ENCODE measurements around the gene TSPAN5.

The TSPAN5 gene

GRCh38 chr4:98505992-98506391 lies 152.4 kb downstream of the TSPAN5 start:
- no peak for TF ChIP-seq CTCF (IDR thresholded peaks at IDR 0.05; ENCODE audit: insufficient read depth, low read length, poor library complexity, severe bottlenecking)
- no peak overlapping the region for H3K4me3 ChIP-seq (replicated peaks; ENCODE audit: low read depth, low read length)
- no peak for DNase-seq (ENCODE audit: extremely low read depth, insufficient read length)
- H3K36me3 ChIP-seq (ENCODE audit: control insufficient read depth, insufficient read depth, low read length): no peaks in the 10 kb centered on the region
- no peaks in the 10 kb centered on the region for H3K27me3 ChIP-seq (replicated peaks; ENCODE audit: control insufficient read depth, insufficient read depth, low read length)

- Histone ChIP-seq H3K4me3 (replicated peaks; ENCODE audit: low read depth, low read length) (no peak overlapping the region), H3K36me3 (ENCODE audit: control insufficient read depth, insufficient read depth, low read length) (no peaks in the 10 kb centered on the region), H3K27me3 (replicated peaks; ENCODE audit: control insufficient read depth, insufficient read depth, low read length) (no peaks in the 10 kb centered on the region)
- no peak for TF ChIP-seq CTCF (IDR thresholded peaks at IDR 0.05; ENCODE audit: insufficient read depth, low read length, poor library complexity, severe bottlenecking)
- no peak for DNase-seq (ENCODE audit: extremely low read depth, insufficient read length)
Observed at GRCh38 chr4:98504091-98504490, 154.3 kb downstream of the TSPAN5 start.

GRCh38 chr4:98503676-98504075 lies 154.7 kb downstream of the TSPAN5 start:
- TF ChIP-seq CTCF (IDR thresholded peaks at IDR 0.05; ENCODE audit: insufficient read depth, low read length, poor library complexity, severe bottlenecking): no peak
- no peak for DNase-seq (ENCODE audit: extremely low read depth, insufficient read length)
- H3K4me3 ChIP-seq (replicated peaks; ENCODE audit: low read depth, low read length): no peak overlapping the region
- H3K27me3 ChIP-seq (replicated peaks; ENCODE audit: control insufficient read depth, insufficient read depth, low read length): no peaks in the 10 kb centered on the region
- no peaks in the 10 kb centered on the region for H3K36me3 ChIP-seq (ENCODE audit: control insufficient read depth, insufficient read depth, low read length)

GRCh38 chr4:98502624-98503023 lies 155.8 kb downstream of the TSPAN5 start:
- Histone ChIP-seq H3K36me3 (ENCODE audit: control insufficient read depth, insufficient read depth, low read length) (no peaks in the 10 kb centered on the region), H3K4me3 (replicated peaks; ENCODE audit: low read depth, low read length) (no peak overlapping the region), H3K27me3 (replicated peaks; ENCODE audit: control insufficient read depth, insufficient read depth, low read length) (no peaks in the 10 kb centered on the region)
- DNase-seq (ENCODE audit: extremely low read depth, insufficient read length): no peak
- TF ChIP-seq CTCF (IDR thresholded peaks at IDR 0.05; ENCODE audit: insufficient read depth, low read length, poor library complexity, severe bottlenecking): no peak

GRCh38 chr4:98502031-98502430 lies 156.4 kb downstream of the TSPAN5 start:
- Histone ChIP-seq H3K4me3 (replicated peaks; ENCODE audit: low read depth, low read length) (no peak overlapping the region), H3K27me3 (replicated peaks; ENCODE audit: control insufficient read depth, insufficient read depth, low read length) (no peaks in the 10 kb centered on the region), H3K36me3 (ENCODE audit: control insufficient read depth, insufficient read depth, low read length) (no peaks in the 10 kb centered on the region)
- no peak for TF ChIP-seq CTCF (IDR thresholded peaks at IDR 0.05; ENCODE audit: insufficient read depth, low read length, poor library complexity, severe bottlenecking)
- DNase-seq (ENCODE audit: extremely low read depth, insufficient read length): no peak

GRCh38 chr4:98501383-98501782 lies 157.0 kb downstream of the TSPAN5 start:
- no peak for TF ChIP-seq CTCF (IDR thresholded peaks at IDR 0.05; ENCODE audit: insufficient read depth, low read length, poor library complexity, severe bottlenecking)
- no peak overlapping the region for H3K4me3 ChIP-seq (replicated peaks; ENCODE audit: low read depth, low read length)

More at GRCh38 chr4:98501383-98501782, 157.0 kb downstream of the TSPAN5 start:
- no peak for DNase-seq (ENCODE audit: extremely low read depth, insufficient read length)
- Histone ChIP-seq H3K27me3 (replicated peaks; ENCODE audit: control insufficient read depth, insufficient read depth, low read length) (no peaks in the 10 kb centered on the region; the same call in 1 of the 2 replicates), H3K36me3 (ENCODE audit: control insufficient read depth, insufficient read depth, low read length) (no peaks in the 10 kb centered on the region)

All from GM06990 (cell line).